Loucy (cell line): ENCODE data around the gene NUP107.

Experiments used
- H2AFZ ChIP-seq: fragments of 200-600 bp; sonication (generic); 2 replicates; pipeline ENCODE4 v1.6.0; 2016; ENCODE audit warnings: antibody characterized with exemption, mild to moderate bottlenecking, low read length, moderate library complexity
- H3F3A ChIP-seq: fragments of 200-600 bp; 2 replicates; pipeline ENCODE4 v1.6.0; 2016; ENCODE audit warnings: antibody characterized with exemption, low read depth, mild to moderate bottlenecking
- H3K27me3 ChIP-seq: fragments of 200-600 bp; sonication (generic); 2 replicates; pipeline ENCODE4 v1.6.1; 2014; ENCODE audit warnings: low read length, mild to moderate bottlenecking; ENCODE audit not compliant: insufficient read depth, poor library complexity, severe bottlenecking
- H3K36me3 ChIP-seq: fragments of 200-600 bp; sonication (generic); 2 replicates; pipeline ENCODE4 v1.6.1; 2016; ENCODE audit warnings: low read length; ENCODE audit not compliant: insufficient read depth
- H3K4me1 ChIP-seq: fragments of 200-600 bp; sonication (generic); 2 replicates; pipeline ENCODE4 v1.5.1; 2014; ENCODE audit warnings: low read length, mild to moderate bottlenecking; ENCODE audit not compliant: insufficient read depth, poor library complexity, severe bottlenecking
- H3K4me2 ChIP-seq: fragments of 200-600 bp; sonication (generic); 2 replicates; pipeline ENCODE4 v1.6.0; 2014; ENCODE audit warnings: antibody characterized with exemption, low read length, low read depth, mild to moderate bottlenecking; ENCODE audit not compliant: poor library complexity, severe bottlenecking
- H3K4me3 ChIP-seq: fragments of 200-600 bp; sonication (generic); 2 replicates; pipeline ENCODE4 v1.5.1; 2014; ENCODE audit warnings: low read length, mild to moderate bottlenecking, mixed read lengths; ENCODE audit not compliant: poor library complexity, severe bottlenecking
- H3K79me2 ChIP-seq: fragments of 200-600 bp; sonication (generic); 2 replicates; pipeline ENCODE4 v1.6.1; 2014; ENCODE audit warnings: low read length; ENCODE audit not compliant: insufficient read depth
- H3K9ac ChIP-seq: fragments of 200-600 bp; sonication (generic); 2 replicates; pipeline ENCODE4 v1.6.0; 2014; ENCODE audit warnings: mild to moderate bottlenecking, low read depth, low read length, moderate library complexity; ENCODE audit not compliant: poor library complexity, severe bottlenecking
- H3K9me2 ChIP-seq: fragments of 200-600 bp; sonication (generic); replicated peaks from 2 replicates; pipeline ENCODE4 v1.6.1; 2016; ENCODE audit warnings: low read depth, low read length, mixed read lengths
- H3K9me3 ChIP-seq: fragments of 200-600 bp; sonication (generic); 2 replicates; pipeline ENCODE4 v1.6.1; 2014; ENCODE audit warnings: mild to moderate bottlenecking, antibody characterized with exemption, low read length, low read depth; ENCODE audit not compliant: insufficient read depth
- H4K20me1 ChIP-seq: fragments of 200-600 bp; sonication (generic); 2 replicates; pipeline ENCODE4 v1.6.0; 2014; ENCODE audit warnings: antibody characterized with exemption, low read length, mild to moderate bottlenecking; ENCODE audit not compliant: insufficient read depth, poor library complexity, severe bottlenecking
- CTCF ChIP-seq: fragments of 200-600 bp; sonication (generic); conservative IDR thresholded peaks from 2 replicates; pipeline ENCODE4 v1.5.1; 2014; ENCODE audit warnings: mild to moderate bottlenecking, antibody characterized with exemption, low read length
- EZH2phosphoT487 ChIP-seq: fragments of 200-600 bp; IDR thresholded peaks from 2 replicates; pipeline ENCODE4 v1.6.1; 2018; ENCODE audit warnings: antibody characterized with exemption, mild to moderate bottlenecking, moderate library complexity, borderline replicate concordance

NUP107 gene

GRCh38 chr12:68790952-68791234 lies 104.1 kb downstream of the NUP107 start:
- Histone ChIP-seq H3K9ac (no peak overlapping the region), H4K20me1 (no peaks in the 10 kb centered on the region), H3K79me2 (no peaks in the 10 kb centered on the region), H3K4me1 (peaks cover 16% of the 10 kb centered on the region), H3K9me2 (no peaks in the 10 kb centered on the region), H3K9me3 (no peaks in the 10 kb centered on the region), H2AFZ (no peak overlapping the region), H3K27me3 (no peaks in the 10 kb centered on the region), H3F3A (no peaks in the 10 kb centered on the region), H3K4me2 (no peak overlapping the region), H3K36me3 (no peaks in the 10 kb centered on the region), H3K4me3 (no peak overlapping the region)
- TF ChIP-seq CTCF = no peak
- no peak for TF ChIP-seq EZH2phosphoT487

- H3K9ac ChIP-seq = no peak overlapping the region
- H2AFZ ChIP-seq = no peak overlapping the region
- no peaks in the 10 kb centered on the region for H4K20me1 ChIP-seq
- H3K4me1 ChIP-seq = peaks cover 16% of the 10 kb centered on the region
- no peaks in the 10 kb centered on the region for H3F3A ChIP-seq
- H3K27me3 ChIP-seq = no peaks in the 10 kb centered on the region
- no peaks in the 10 kb centered on the region for H3K9me2 ChIP-seq
- H3K9me3 ChIP-seq = no peaks in the 10 kb centered on the region
- no peaks in the 10 kb centered on the region for H3K79me2 ChIP-seq
- no peak overlapping the region for H3K4me2 ChIP-seq
- H3K36me3 ChIP-seq = no peaks in the 10 kb centered on the region
- H3K4me3 ChIP-seq = no peak overlapping the region
- no peak for TF ChIP-seq CTCF
- TF ChIP-seq EZH2phosphoT487 = no peak
These were observed 105.2 kb downstream of the NUP107 start for GRCh38 chr12:68791897-68792481.

GRCh38 chr12:68792952-68793351 lies 106.2 kb downstream of the NUP107 start:
- Histone ChIP-seq H3K27me3 (no peaks in the 10 kb centered on the region), H4K20me1 (no peaks in the 10 kb centered on the region), H3K36me3 (no peaks in the 10 kb centered on the region), H3K9me2 (no peaks in the 10 kb centered on the region), H3K4me3 (no peak overlapping the region), H3F3A (no peaks in the 10 kb centered on the region), H3K9me3 (no peaks in the 10 kb centered on the region), H2AFZ (peak overlapping the region; percentile 74), H3K4me1 (peaks cover 9% of the 10 kb centered on the region), H3K79me2 (no peaks in the 10 kb centered on the region), H3K4me2 (peak overlapping the region; percentile 21), H3K9ac (peak overlapping the region; percentile 15)
- TF ChIP-seq CTCF (no peak), EZH2phosphoT487 (no peak)
